SU-DHL-6 (cell line): ENCODE data around the gene HS6ST1.
A peak's percentile ranks its signal among the peaks of the same experiment; 100 is the strongest.
"Not testable (repeated sequence)": the region's sequence is repeated elsewhere in the genome, so short reads cannot be mapped to it uniquely, and the experiment has no call there.

Experiments
- H2AFZ ChIP-seq: fragments of 200-600 bp; sonication (generic); 2 replicates; pipeline ENCODE4 v1.6.1; 2014; ENCODE audit warnings: low read depth, mild to moderate bottlenecking, moderate library complexity, mixed read lengths, antibody characterized with exemption, low read length; ENCODE audit not compliant: severe bottlenecking
- H3F3A ChIP-seq: fragments of 200-600 bp; shearing (Covaris generic); 2 replicates; pipeline ENCODE4 v1.6.0; 2016; ENCODE audit warnings: antibody characterized with exemption, mild to moderate bottlenecking; ENCODE audit not compliant: insufficient read depth
- H3K27ac ChIP-seq: fragments of 200-600 bp; sonication (generic); 2 replicates; pipeline ENCODE4 v1.5.1; 2016; ENCODE audit warnings: low read depth, mild to moderate bottlenecking, low read length, moderate library complexity, mixed read lengths
- H3K27me3 ChIP-seq: fragments of 200-600 bp; sonication (generic), shearing (Covaris generic); 2 replicates; pipeline ENCODE4 v1.6.0; 2014; ENCODE audit warnings: mild to moderate bottlenecking, low read length
- H3K36me3 ChIP-seq: fragments of 200-600 bp; sonication (generic); 2 replicates; pipeline ENCODE4 v1.6.1; 2014; ENCODE audit warnings: mild to moderate bottlenecking, low read length, mixed read lengths
- H3K4me2 ChIP-seq: fragments of 300-600, 200-600 bp; shearing (Covaris generic), sonication (generic); 2 replicates; pipeline ENCODE4 v1.6.0; 2014; ENCODE audit warnings: low read length, low read depth, mild to moderate bottlenecking; ENCODE audit not compliant: poor library complexity, severe bottlenecking
- H3K4me3 ChIP-seq: fragments of 200-600 bp; sonication (generic); 2 replicates; pipeline ENCODE4 v1.5.1; 2014; ENCODE audit warnings: antibody characterized with exemption, low read length, mild to moderate bottlenecking, mixed read lengths; ENCODE audit not compliant: insufficient read depth, poor library complexity, severe bottlenecking
- H3K79me2 ChIP-seq: fragments of 200-600 bp; sonication (generic); 2 replicates; pipeline ENCODE4 v1.6.1; 2014; ENCODE audit warnings: mild to moderate bottlenecking, low read length, moderate library complexity; ENCODE audit not compliant: insufficient read depth
- H3K9ac ChIP-seq: fragments of 200-600 bp; sonication (generic); 2 replicates; pipeline ENCODE4 v1.7.0; 2014; ENCODE audit warnings: mild to moderate bottlenecking, low read length
- H3K9me2 ChIP-seq: fragments of 200-600 bp; sonication (generic); replicated peaks from 2 replicates; pipeline ENCODE4 v1.6.1; 2014; ENCODE audit warnings: low read length; ENCODE audit not compliant: insufficient read depth
- H3K9me3 ChIP-seq: fragments of 200-600 bp; sonication (generic); 2 replicates; pipeline ENCODE4 v1.6.1; 2014; ENCODE audit warnings: low read length, mixed read lengths; ENCODE audit not compliant: insufficient read depth
- H4K20me1 ChIP-seq: fragments of 200-600 bp; sonication (generic); 2 replicates; pipeline ENCODE4 v1.6.1; 2014; ENCODE audit warnings: low read depth, mild to moderate bottlenecking, antibody characterized with exemption, low read length, moderate library complexity, mixed read lengths
- CTCF ChIP-seq: fragments of 200-600 bp; sonication (generic); IDR thresholded peaks from one replicate; pipeline ENCODE4 v1.5.1; 2017; ENCODE audit warnings: antibody characterized with exemption, mild to moderate bottlenecking, low read length, moderate library complexity; ENCODE audit not compliant: insufficient read depth, poor library complexity, severe bottlenecking
- EZH2phosphoT487 ChIP-seq: fragments of 200-600 bp; sonication (generic), shearing (Covaris generic); conservative IDR thresholded peaks from 2 replicates; pipeline ENCODE4 v1.6.1; 2018; ENCODE audit warnings: mild to moderate bottlenecking, antibody characterized with exemption, low read length, moderate library complexity, mixed read lengths

HS6ST1 gene

GRCh38 chr2:128320906-128321771 lies 2.5 kb upstream of the HS6ST1 start:
- Histone ChIP-seq H3K79me2 (peaks cover 10% of the 10 kb centered on the region), H3K9me2 (no peaks in the 10 kb centered on the region), H3K9me3 (no peaks in the 10 kb centered on the region), H4K20me1 (no peaks in the 10 kb centered on the region; the same call in 1 of the 2 replicates), H3K27me3 (no peaks in the 10 kb centered on the region), H3K4me3 (no peak overlapping the region), H3K4me2 (no peak overlapping the region), H2AFZ (no peak overlapping the region), H3K27ac (no peak overlapping the region), H3K36me3 (no peaks in the 10 kb centered on the region), H3K9ac (no peak overlapping the region), H3F3A (no peaks in the 10 kb centered on the region)
- no peak for TF ChIP-seq EZH2phosphoT487
- TF ChIP-seq CTCF, result no peak

GRCh38 chr2:128320192-128320905 lies 1.7 kb upstream of the HS6ST1 start:
- H3K4me2 ChIP-seq, result no peak overlapping the region
- no peak overlapping the region for H2AFZ ChIP-seq
- peaks cover 4% of the 10 kb centered on the region; the same call in 1 of the 2 replicates for H4K20me1 ChIP-seq
- H3K79me2 ChIP-seq, result peaks cover 14% of the 10 kb centered on the region
- TF ChIP-seq CTCF, result no peak
- TF ChIP-seq EZH2phosphoT487, result no peak
- H3F3A ChIP-seq, result no peaks in the 10 kb centered on the region
- no peaks in the 10 kb centered on the region for H3K9me3 ChIP-seq
- no peak overlapping the region for H3K27ac ChIP-seq
- no peak overlapping the region for H3K9ac ChIP-seq
- H3K9me2 ChIP-seq, result no peaks in the 10 kb centered on the region
- H3K4me3 ChIP-seq, result no peak overlapping the region
- H3K27me3 ChIP-seq, result no peaks in the 10 kb centered on the region
- H3K36me3 ChIP-seq, result no peaks in the 10 kb centered on the region

- no peak overlapping the region for H3K4me2 ChIP-seq
- H3K9me2 ChIP-seq, result no peaks in the 10 kb centered on the region
- TF ChIP-seq EZH2phosphoT487 (no peak), CTCF (no peak)
- no peak overlapping the region for H3K9ac ChIP-seq
- H3K27me3 ChIP-seq, result no peaks in the 10 kb centered on the region
- H3K79me2 ChIP-seq, result peaks cover 14% of the 10 kb centered on the region
- peaks cover 4% of the 10 kb centered on the region; the same call in 1 of the 2 replicates for H4K20me1 ChIP-seq
- H3K36me3 ChIP-seq, result no peaks in the 10 kb centered on the region
- no peaks in the 10 kb centered on the region for H3F3A ChIP-seq
- H2AFZ ChIP-seq, result no peak overlapping the region
- H3K9me3 ChIP-seq, result no peaks in the 10 kb centered on the region
- no peak overlapping the region for H3K27ac ChIP-seq
- no peak overlapping the region for H3K4me3 ChIP-seq
Observed at GRCh38 chr2:128319631-128320191, 1.0 kb upstream of the HS6ST1 start.

- Histone ChIP-seq H3K4me3 (peak overlapping the region; percentile 22), H3K9ac (peak overlapping the region; percentile 63), H3K79me2 (peaks cover 14% of the 10 kb centered on the region), H3K4me2 (peak overlapping the region; percentile 60)
- not testable (repeated sequence) for H3K36me3 ChIP-seq, H3K9me3 ChIP-seq, H3K27me3 ChIP-seq, H3K27ac ChIP-seq, H2AFZ ChIP-seq, H4K20me1 ChIP-seq, H3F3A ChIP-seq, H3K9me2 ChIP-seq
Observed at GRCh38 chr2:128318245-128318644, 423 bp downstream of the HS6ST1 start.

- H3K9ac ChIP-seq, result peak overlapping the region; percentile 63
- not testable (repeated sequence) for H2AFZ ChIP-seq, H3K27ac ChIP-seq, H4K20me1 ChIP-seq, H3K27me3 ChIP-seq, H3K36me3 ChIP-seq, H3K9me3 ChIP-seq, H3K9me2 ChIP-seq, H3F3A ChIP-seq
- peak overlapping the region; percentile 59 for H3K4me3 ChIP-seq
- peak overlapping the region; percentile 60 for H3K4me2 ChIP-seq
- H3K79me2 ChIP-seq, result peaks cover 14% of the 10 kb centered on the region
Observed at GRCh38 chr2:128317899-128318225, 806 bp downstream of the HS6ST1 start.
